Pancreas (tissue), 10 donors: ENCODE data around the gene CMIP. TPM values are rescaled to one million over a fixed set of nuclear protein-coding genes. Genes with fewer than 3 reads are reported as not detected.
A peak's percentile ranks its signal among the peaks of the same experiment; 100 is the strongest.

ENCODE experiments used
- ATAC-seq, 4 donors: fragments of 200-7000 bp; cut with Tn5 transposase; one replicate each; pipeline versions ENCODE4 v1.8.0 to v1.9.1; 2020; ENCODE audit warnings: mild to moderate bottlenecking in 4 of 4, moderate library complexity in 4 of 4
- DNase-seq, 6 donors: peaks; one replicate each; pipeline ENCODE4 v3.0.0-alpha.2; 2020
- FAIRE-seq: peaks from 2 replicates; lab custom pipeline; 2012; peaks lifted over from hg19 to GRCh38; lab: Jason Lieb, UNC
- H3K27ac ChIP-seq, 4 donors: fragments of 200-600 bp; sonication (generic); 1 replicate in 3 of 4; 2 replicates in 1 of 4; pipeline versions ENCODE4 v1.5.0 to v1.8.0; 2020
- H3K27me3 ChIP-seq, 4 donors: fragments of 200-600 bp; one replicate each; pipeline ENCODE4 v1.8.0; 2021
- H3K36me3 ChIP-seq, 3 donors: fragments of 200-600 bp; sonication (generic) in 1 of 3; one replicate each; pipeline versions ENCODE4 v1.5.0 to v1.8.0; 2020 to 2021
- H3K4me1 ChIP-seq, 3 donors: fragments of 200-600 bp; one replicate each; pipeline ENCODE4 v1.8.0; 2021
- H3K4me3 ChIP-seq, 4 donors: fragments of 200-600 bp; sonication (generic) in 2 of 4; one replicate each; pipeline versions ENCODE4 v1.5.0 to v1.8.0; 2020 to 2021
- H3K9me3 ChIP-seq, 4 donors: fragments of 200-600 bp; one replicate each; pipeline ENCODE4 v1.8.0; 2021
- CTCF ChIP-seq, 4 donors: fragments of 200-600 bp; sonication (generic) in 3 of 4; IDR thresholded peaks; one replicate each; pipeline versions ENCODE4 v1.5.0 to v1.8.0; 2021; ENCODE audit warnings: antibody characterized with exemption in 4 of 4
- WGBS, 2 donors: extraction: QIAGEN DNeasy Blood & Tissue Kit; methylation state at CpG; one replicate each; pipeline ENCODE4 v1.1.7; 2013; 5-methylcytosine and 5-hydroxymethylcytosine counted together
- intact Hi-C, 3 donors: fragments of 100-400 bp; cut with DNase I; formaldehyde crosslinking; loops; one replicate each; pipeline versions ENCODE4 v1.11.1 to v1.14.2; 2022
- polyA plus RNA-seq, 2 donors: library from polyadenylated mRNA; stranded (reverse); fragments of 200-250 nt; gene quantifications; one replicate each; pipeline ENCODE4 v1.2.3, GENCODE V29; 2013
- total RNA-seq, 6 donors: library from RNA; stranded (reverse); fragmentation: NEBNext Ultra II Directional in 4 of 6; extraction: Animal tissue kit (Norgen Biotek cat#: 25700) in 4 of 6; gene quantifications; one replicate each; pipeline versions ENCODE4 v1.2.1 to v1.2.4, GENCODE V29; 2021 to 2023
- donor health status: healthy with polysubstance abuse.
- donor health status: DM: no; HTN: no; CAD: no; lungs with moderate emphysema.
- donor health status: DM: no; HTN: no; CAD: no.
- donor health status: control.
- donor health status: control.
- donor health status: Bipolar disorder and iron deficiency.
- donor health status: DM: yes; HTN: yes; CAD: no.
- donor health status: DM: no; HTN: no; CAD: no.
- donor health status: DM: no; HTN: no; CAD: no.
- donor health status: DM: yes; HTN: yes; CAD: no.

The CMIP gene
- total and polyA plus RNA-seq, 8 donors = 9.7 to 37.0 (median 21.5) TPM

GRCh38 chr16:81752225-81752875 lies 307.7 kb downstream of the CMIP start:
- TF ChIP-seq CTCF (IDR thresholded peaks at IDR 0.05) = no peak
- FAIRE-seq (no peak), ATAC-seq (peak in 3 of 4 donors; percentile 58 to 90 (median 82)), DNase-seq (peak in 1 of 6 donors; percentile 58)
- Histone ChIP-seq H3K27me3 (no peaks in the 10 kb centered on the region), H3K27ac (peak overlapping the region in 2 of 4 donors; percentile 23 to 61), H3K9me3 (no peaks in the 10 kb centered on the region), H3K36me3 (no peaks in the 10 kb centered on the region), H3K4me3 (no peak overlapping the region), H3K4me1 (no peaks in the 10 kb centered on the region)
- 75 to 82% methylated on average over 13 of the region's 13 CpGs for WGBS, 2 donors
- intact Hi-C loops = no loop called here

- FAIRE-seq = no peak
- intact Hi-C loops = no loop called here
- no peak for DNase-seq
- Histone ChIP-seq H3K36me3 (no peaks in the 10 kb centered on the region), H3K27ac (peak overlapping the region in 2 of 4 donors; percentile 23 to 61), H3K4me1 (no peaks in the 10 kb centered on the region), H3K27me3 (no peaks in the 10 kb centered on the region), H3K9me3 (no peaks in the 10 kb centered on the region), H3K4me3 (no peak overlapping the region)
- TF ChIP-seq CTCF (IDR thresholded peaks at IDR 0.05) = no peak
- WGBS, 2 donors = 91 to 94% methylated on average over 7 of the region's 7 CpGs
- ATAC-seq = no peak
Observed at GRCh38 chr16:81752876-81753227, 308.2 kb downstream of the CMIP start.

- FAIRE-seq = no peak
- DNase-seq = no peak
Observed at GRCh38 chr16:81754858-81755257, 310.2 kb downstream of the CMIP start.

GRCh38 chr16:81755915-81756614 lies 311.5 kb downstream of the CMIP start:
- ATAC-seq (peak in 2 of 4 donors; percentile 27 to 36), DNase-seq (no peak), FAIRE-seq (no peak)
- H3K9me3 ChIP-seq = no peaks in the 10 kb centered on the region
- no peak overlapping the region for H3K4me3 ChIP-seq
- H3K27me3 ChIP-seq = no peaks in the 10 kb centered on the region
- H3K27ac ChIP-seq = no peak overlapping the region
- intact Hi-C loops = no loop called here
- WGBS, 2 donors = 80 to 82% methylated on average over 13 of the region's 13 CpGs
- H3K4me1 ChIP-seq = no peaks in the 10 kb centered on the region
- no peak for TF ChIP-seq CTCF (IDR thresholded peaks at IDR 0.05)
- no peaks in the 10 kb centered on the region for H3K36me3 ChIP-seq

More at GRCh38 chr16:81754858-81755257, 310.2 kb downstream of the CMIP start:
- Histone ChIP-seq H3K4me3 (no peak overlapping the region), H3K36me3 (no peaks in the 10 kb centered on the region), H3K9me3 (no peaks in the 10 kb centered on the region), H3K27me3 (no peaks in the 10 kb centered on the region), H3K27ac (no peak overlapping the region), H3K4me1 (no peaks in the 10 kb centered on the region)
- whole genome bisulfite sequencing, 2 donors = 88 to 100% methylated on average over 1 of the region's 1 CpG
- intact Hi-C loops = no loop called here
- ATAC-seq = no peak
- no peak for TF ChIP-seq CTCF (IDR thresholded peaks at IDR 0.05)
